HuH-7 (cell line): ENCODE data around the gene KDF1.

Experiments used
- DNase-seq: peaks from one replicate; pipeline ENCODE4 v3.0.0; 2011; ENCODE audit warnings: low spot score

Gene KDF1

DNA sequence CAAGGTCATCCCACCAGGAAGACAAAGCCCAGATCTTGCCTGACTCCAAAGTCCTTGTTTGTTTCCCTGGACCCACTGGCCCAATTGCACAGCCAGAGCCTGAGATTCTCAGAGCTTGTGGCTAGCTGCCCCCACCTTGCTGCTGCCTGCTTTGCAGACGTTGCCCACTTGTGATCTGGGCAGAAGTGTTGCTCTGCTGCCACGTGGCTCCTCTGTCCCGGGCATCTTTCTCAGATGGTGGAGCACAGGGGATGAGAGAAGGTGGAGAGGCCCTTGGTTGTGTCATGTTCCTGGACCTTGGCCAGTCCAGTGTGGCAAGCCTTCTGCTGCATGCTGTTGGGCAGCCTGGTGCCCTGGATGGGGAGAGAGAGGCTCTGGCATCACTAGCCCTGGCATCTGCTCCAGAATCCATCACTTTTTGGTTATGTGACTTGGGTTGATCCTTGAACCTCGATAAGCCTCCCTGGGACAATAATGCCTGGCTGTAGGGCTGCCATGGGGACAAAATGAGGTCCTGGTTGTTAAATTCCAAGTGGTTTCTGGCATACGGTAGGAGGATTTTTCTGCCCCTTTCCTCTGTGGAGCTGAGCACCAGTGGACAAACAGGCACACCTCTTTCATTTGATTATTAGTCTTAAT, 44.9 kb downstream of the KDF1 start:
- DNase-seq, result no peak

DNA sequence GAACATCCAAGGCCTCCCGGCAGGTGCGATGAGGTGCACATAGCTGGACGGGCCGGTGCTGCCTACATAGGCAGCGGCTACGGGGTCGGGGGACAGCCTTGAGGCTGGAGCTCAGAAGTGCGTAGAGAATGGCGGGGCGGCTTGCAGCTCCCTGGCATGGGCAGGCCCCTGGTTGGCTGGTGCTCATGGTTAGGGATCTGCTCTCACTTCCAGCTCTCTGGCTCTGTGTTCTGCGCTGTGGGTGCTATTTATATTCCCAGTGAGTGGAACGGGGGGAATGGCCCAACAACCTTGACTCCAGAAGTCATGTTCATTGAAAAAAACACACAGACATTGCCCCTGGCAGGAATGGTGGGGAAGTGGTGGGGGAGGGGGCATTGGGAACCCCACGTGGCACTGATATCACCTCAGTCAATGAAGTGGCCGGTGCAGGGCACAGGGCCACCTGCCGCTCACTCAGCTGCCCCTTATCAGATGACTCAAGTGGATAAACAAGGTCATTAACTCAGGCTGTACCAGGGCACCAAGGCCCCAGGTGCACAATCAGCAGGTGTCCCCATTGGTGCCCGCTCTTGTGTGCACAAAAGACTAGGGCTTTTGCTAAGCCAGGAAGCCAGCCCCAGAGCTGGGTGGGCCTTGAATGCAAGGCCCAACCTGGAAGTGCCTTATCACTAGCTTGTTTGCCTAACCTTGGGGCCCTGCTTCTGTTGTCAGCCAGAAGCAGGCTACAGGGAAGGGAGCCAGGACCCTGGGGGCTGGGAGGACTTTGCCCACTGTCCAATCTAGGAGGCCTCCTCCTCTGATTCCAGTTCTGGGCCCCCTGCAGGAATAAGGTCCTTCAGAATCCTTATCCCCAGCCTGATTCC, 46.3 kb downstream of the KDF1 start, which contains the start of gene NR0B2:
TSS of gene NR0B2 (minus strand) at position 222 of the 866 bp plus-strand sequence. CDS start at position 187, 35 bp downstream.
- DNase-seq, result peak; percentile 76

DNA sequence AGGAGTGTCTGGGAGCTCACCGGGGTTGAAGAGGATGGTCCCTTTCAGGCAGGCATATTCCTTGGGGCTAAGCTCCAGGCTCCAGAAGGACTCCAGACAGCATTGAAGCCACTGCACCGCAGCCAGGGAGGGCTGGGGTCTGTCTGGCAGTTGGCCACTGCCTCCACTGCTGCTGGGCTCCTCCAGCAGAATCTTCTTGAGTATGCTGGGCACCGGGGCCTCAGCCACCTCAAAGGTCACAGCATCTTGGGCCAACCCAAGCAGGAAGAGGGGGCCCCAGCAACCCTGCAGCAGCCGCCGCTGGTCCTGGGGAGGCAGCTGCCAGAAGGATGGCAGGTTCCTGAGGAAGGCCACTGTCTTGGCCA, 46.9 kb downstream of the KDF1 start:
- DNase-seq, result no peak

GRCh38 chr1:26912147-26912490, 48.1 kb downstream of the KDF1 start:
- no peak for DNase-seq

DNA sequence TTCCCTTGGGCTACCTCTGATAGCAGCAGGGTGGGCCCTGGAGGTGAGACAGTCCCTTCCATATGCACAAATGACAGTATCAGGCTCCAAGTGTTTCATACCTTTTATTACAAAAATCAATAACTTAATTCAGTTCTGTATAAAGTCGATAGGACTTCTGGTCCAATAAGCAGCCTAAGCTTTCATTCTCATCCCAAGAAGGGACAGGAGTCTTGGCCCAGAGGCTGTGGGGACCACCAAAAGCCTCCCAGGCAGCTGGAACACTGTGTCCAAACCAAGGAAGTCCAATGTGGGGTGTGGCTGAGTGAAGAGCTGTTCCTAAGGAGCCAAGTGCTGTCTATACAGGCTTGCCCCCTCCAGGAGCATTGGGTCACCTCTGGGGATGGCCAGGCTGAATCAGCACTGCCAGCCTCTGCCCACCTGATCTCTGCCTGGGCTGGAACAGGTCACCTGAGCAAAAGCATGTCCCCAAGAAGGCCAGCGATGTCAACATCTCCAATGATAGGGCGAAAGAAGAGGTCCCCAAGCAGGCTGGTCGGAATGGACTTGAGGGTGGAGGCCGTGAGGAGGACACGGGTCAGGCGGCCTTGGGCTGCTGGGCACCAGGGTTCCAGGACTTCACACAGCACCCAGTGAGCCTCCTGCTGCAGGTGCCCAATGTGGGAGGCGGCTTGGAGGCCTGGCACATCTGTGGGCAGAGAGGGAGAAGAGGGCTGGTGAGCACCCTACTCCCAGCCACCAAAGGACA, 48.7 kb downstream of the KDF1 start:
- DNase-seq, result no peak

DNA sequence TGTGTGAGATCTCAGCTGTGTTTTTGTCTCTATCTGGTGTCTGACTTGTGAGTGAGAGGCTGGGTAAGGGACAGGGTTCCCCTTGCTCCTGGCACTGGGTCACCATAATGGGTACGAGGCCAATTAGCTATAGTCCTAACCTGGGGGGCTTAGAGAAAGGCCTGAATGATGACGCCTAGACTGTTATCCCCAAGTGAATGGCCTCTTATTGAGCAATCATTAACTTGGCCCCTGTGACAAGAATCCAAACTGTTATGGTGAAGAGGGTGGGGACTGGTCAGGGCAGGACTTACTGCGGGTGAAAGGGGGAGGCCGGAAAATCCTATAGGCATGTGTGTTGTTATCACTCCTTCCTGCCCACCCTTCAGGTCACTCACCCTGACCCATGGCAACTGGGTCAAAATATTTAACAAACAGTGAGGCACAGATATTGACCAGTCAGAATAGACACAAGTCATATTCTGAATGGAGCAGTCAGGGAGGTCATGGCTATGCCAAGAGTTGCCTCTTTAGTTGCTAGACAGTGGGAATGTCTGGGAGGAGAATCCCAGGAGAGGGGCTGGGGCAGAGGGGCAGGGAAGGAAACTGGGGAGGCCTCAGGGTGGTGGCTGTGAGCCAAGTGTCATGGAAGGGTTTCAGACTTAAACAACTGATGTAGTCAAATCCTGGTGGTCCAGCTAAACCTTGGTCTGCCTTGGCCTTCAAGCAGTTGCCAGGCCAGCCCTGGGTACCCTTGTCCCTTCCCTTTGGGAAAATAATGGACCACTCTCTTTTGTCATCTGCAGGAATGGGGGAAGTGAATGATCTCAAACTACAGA, 49.7 kb downstream of the KDF1 start:
- DNase-seq, result peak; percentile 59

DNA sequence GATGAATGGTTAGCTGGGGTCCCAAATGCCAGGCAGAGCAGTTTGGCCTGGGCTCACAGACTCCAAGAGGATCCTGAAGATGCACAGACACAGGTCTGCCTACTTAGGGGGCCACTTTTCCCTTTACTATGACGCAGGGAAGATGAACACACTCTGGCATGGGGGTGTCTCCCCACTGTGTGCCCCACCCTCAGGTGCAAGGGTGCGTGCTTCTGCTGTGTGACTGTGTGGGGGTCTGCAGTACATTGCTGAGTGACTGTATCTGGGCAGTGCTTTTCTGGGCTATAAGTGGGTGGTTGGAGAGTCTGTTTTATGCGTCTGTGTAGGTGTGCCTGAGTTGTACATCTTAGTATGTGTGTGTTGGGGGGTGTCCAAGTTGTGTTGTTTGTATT, 50.3 kb downstream of the KDF1 start:
- DNase-seq, result no peak

- DNase-seq, result no peak
These were observed 53.0 kb downstream of the KDF1 start for GRCh38 chr1:26907071-26907917.

- no peak for DNase-seq
These were observed 59.3 kb downstream of the KDF1 start for GRCh38 chr1:26900815-26901511.

- peak; percentile 76 for DNase-seq
These were observed 60.1 kb downstream of the KDF1 start, which contains the start of gene GPATCH3 for GRCh38 chr1:26900001-26900814. TSS of gene GPATCH3 (minus strand) at chr1:26900467. CDS start at chr1:26900442, 25 bp downstream.
